ENCODE results near the gene GRK1.

GRCh38 chr13:113784645-113785024 lies 117.6 kb downstream of the GRK1 start:
- TF ChIP-seq POLR2AphosphoS5 (IDR thresholded peaks at IDR 0.05) (no peak), CTCF (IDR thresholded peaks at IDR 0.05 in 8 of 11, conservative IDR thresholded peaks at IDR 0.05 in 3 of 11) (no peak)
